NCI-H446 (cell line): ENCODE data around the gene TOR3A.
A peak's percentile ranks its signal among the peaks of the same experiment; 100 is the strongest.
"Not testable (repeated sequence)": the region's sequence is repeated elsewhere in the genome, so short reads cannot be mapped to it uniquely, and the experiment has no call there.

ENCODE experiments used
- DNase-seq, 2 experiments: peaks; one replicate each; lab custom pipeline; 2025; lab: John Stamatoyannopoulos, UW

TOR3A gene

DNA sequence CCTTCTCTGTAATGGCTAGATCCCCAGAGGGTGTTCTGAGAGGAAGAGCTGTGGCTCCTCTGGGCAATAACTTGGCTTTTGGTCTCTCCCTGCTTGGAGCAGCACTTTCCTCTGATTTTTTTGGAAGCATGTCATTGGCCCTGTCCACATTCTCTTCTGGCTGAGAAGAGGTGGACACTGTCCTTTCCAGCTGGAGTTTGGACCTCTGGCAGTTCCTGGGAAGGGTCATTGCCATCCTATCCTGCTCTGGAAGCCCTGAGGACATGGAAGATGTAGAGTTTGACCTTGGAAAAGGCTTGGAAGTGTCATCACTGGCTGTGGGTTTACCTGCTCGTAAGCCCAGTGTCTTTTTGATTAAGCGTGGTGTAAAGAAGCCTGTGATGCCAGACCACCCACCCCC, 26.8 kb downstream of the TOR3A start:
- no peak for DNase-seq

DNA sequence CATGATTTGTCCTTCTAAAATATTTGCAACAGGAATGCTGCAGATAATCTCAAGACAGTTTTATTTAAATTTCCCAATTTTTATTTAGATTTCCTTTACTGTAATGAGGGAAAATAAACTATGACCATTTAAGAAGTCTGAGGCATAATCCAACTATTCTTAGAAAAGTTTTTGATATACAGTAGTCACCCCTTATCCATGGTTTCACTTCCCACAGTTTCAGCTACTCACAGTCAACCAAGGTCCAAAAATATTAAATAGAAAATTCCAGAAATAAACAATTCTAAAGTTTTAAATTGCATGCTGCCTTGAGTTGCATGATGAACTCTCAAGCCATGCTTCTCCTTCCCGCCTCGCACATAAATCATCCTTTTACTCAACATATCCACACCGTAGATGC, 33.3 kb downstream of the TOR3A start:
- no peak for DNase-seq

DNA sequence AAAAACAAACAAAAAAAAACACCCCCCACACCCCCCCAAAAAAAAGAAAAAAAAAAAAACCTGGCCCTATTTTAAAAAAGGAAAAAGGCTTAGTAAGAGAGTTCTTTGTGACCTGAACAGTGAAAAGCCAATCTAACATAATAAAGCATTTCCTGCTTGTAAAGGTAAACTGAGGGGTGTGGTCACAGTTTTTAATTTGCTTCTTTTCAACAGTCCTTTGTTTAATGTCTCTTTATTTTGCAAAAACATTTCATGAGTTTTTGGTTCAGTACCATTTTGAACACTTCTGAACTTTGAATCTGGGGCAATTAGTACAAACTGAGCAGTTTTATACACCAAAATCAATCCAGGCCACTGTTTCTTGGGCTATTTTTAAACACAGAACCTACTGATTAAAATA, 37.6 kb downstream of the TOR3A start:
- no peak for DNase-seq

DNA sequence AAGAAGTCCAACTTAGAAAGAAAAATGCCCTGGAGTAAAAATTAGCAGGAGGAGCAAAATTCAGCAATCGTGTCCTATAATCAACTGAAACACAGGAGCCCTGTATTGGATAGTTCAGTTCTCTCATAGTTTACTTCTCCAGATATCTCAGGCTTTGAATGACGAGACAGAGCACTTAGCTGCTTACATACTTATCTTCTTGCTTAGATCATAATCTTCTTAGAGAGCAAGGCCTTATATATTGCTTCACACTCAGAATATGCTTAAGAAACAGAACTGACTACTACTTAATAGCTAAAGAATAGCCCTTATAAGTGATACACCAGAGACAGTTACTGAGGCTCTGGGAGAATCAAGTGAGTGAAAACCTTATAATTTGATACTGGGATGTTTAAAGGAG, 38.9 kb downstream of the TOR3A start:
- DNase-seq: no peak

DNA sequence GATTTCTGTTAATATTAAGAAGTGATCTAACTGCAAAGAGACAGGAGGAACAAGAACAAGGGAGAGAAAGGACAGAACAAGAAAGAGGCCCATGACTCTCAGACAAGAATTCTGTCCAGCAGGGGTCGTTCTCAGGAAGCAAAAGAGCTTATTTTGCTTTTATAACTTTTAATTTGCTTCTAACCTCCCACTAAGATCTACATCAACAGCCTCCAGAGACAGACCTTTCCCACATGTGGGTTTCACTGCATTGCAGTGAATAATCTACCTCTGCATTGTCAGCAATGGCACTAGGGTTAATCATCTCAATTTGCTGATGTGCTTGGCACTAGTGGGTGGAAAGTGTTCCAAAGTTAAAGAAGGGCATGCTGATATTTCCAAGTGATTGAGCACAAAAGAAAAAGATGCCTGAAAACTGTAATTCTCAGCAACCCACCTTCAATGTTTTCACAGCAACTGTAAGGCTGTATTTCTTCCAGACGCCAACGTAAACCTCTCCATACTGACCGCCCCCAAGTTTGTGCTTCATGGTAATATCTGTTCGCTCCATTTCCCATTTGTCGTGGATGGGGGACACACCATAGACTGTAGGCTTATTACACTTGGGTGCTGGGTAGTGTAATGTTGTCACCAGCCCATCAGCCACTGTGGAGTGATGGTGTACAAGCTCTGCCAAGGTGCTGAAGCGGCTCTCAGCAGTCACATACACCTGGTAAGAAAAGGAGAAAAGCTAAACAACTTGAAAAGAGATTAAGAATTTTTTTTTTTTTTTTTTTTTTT, 39.5 kb downstream of the TOR3A start:
- DNase-seq: peak in 1 of 2 experiments; percentile 5

DNA sequence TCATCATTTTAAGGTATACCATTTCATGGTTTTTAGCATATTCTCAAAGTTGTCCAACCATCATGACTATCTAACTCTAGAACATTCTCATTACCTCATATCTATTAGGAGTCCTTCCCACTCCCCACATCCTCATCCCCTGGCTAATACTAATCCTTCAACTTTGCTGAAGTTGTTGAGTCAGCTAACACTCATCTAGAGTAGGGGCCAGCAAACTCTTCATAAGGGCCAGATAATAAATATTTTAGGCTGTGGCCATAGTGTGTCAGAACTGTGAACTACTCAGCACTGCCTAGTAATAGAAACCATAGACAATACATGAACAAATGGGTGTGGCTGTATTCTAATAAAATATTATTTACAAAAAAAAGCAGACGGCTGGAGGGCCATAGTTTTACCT, 43.0 kb downstream of the TOR3A start:
- no peak for DNase-seq

DNA sequence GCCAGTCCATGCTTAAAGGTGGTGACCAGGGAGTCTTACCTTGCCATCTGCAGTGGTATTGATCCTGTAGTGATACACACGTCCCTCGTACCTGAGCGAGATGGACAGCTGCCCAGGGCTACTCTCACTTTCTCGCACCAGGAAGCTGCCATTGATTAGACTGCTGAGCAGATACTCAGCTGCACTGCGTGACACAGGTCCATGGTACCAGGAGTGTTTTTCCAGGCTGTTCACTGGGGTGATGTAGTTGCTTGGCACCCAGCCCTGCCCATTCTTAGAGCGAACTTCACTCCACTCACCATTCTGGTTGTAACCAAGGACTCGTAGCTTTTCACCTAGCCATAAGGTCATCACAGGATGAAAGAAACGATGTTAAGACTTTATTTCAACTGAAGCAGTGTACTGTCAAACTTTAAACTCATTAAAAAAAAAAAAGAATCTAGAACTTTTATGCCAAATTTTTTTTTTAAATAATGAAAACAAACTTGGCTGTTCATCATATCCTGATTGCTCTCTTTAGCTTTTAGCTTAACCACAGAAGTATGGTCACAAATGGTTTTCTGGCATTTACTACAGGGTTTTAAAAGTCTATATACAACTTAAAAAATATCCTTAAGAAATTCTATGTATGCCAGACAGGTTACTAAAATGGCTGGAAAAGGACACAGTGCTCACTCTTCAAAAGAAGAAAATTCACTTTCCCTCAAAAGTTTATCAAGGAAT, 44.6 kb downstream of the TOR3A start:
- no peak for DNase-seq

DNA sequence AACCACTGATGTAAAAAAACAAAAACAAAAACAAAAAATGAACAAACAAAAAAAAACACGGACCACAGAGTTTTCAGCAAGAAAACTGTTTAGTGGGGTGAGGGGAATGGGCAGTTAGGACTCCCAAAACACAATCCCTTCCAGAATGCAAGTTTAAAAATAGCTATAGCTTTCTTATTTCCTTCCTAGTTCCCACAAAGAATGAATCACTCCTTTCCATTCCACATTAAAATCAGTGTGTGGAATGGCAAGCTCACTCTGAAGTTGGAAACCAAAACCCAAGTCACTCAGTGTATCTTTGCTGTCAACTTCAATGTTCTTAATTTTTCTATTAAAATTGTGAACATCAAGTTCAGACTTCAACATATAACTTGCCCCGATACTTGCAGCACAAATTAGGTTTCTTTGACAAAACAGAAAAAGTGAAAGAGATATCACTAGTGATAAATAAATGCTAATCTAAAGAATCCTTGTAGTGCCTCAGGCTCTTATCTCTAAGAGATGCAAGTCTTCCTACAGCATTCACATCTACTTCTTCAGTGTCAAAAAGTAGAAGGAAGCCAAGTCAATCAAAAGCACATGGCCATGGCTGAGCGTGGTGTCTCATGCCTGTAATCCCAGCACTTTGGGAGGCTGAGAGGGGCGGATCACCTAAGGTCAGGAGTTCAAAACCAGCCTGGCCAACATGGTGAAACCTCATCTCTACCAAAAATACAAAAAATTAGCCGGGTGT, 45.5 kb downstream of the TOR3A start:
- no peak for DNase-seq

DNA sequence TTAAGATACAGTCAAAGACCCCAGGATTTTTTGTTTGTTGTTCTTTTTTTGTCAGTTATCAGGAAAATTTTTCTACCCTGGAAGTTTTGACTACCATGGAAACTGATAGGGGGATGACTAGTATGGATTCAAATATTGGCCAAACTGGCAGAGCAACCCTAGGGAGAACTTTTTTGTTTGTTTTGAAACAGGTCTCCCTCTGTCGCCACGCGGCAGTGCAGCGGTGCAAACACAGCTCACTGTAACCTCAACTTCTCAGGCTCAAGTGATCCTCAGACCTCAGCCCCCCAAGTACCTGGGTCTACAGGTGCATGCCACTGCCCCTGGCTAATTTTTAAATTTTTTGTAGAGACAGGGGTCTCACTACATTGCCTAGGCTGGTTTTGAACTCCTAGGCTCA, 46.6 kb downstream of the TOR3A start:
- no peak for DNase-seq

DNA sequence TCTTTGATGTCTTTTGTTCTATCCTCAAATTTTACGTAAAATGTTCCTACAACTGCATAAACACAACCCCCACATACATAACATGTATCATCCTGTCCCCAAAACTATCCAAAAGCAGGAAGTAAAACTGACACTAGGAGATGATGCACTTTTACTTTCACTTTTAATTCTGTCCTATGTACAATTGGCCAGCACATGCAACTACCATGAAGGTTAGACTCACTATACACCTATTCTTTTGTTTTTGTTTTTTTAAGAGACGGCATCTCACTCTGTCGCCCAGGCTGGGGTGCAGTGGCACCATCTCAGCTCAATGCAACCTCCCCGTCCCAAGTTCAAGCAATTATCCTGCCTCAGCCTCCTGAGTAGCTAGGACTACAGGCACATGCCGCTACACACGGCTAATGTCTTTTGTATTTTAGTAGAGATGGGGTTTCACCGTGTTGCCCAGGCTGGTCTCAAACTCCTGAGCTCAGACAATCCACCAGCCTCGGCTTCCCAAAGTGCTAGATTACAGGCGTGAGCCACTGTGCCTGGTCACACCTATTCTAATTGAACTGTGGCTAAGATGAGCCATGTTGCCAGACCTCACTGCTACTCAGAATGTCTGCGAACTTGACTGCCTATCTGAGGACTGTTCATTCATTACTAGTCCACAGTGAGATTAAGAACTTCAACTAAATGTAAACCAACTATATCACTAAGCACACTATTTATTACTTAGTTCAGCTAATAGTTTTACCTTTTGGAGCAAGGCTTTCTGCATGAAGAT, 48.0 kb downstream of the TOR3A start:
- no peak for DNase-seq

DNA sequence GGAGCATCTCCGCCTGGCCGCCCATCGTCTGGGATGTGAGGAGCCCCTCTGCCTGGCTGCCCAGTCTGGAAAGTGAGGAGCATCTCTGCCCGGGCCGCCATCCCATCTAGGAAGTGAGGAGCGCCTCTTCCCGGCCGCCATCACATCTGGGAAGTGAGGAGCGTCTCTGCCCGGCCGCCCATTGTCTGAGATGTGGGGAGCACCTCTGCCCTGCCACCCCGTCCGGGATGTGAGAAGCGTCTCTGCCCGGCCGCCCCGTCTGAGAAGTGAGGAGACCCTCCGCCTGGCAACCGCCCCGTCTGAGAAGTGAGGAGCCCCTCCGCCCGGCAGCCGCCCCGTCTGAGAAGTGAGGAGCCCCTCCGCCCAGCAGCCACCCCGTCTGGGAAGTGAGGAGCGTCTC, 53.3 kb downstream of the TOR3A start:
- not testable (repeated sequence) for DNase-seq

DNA sequence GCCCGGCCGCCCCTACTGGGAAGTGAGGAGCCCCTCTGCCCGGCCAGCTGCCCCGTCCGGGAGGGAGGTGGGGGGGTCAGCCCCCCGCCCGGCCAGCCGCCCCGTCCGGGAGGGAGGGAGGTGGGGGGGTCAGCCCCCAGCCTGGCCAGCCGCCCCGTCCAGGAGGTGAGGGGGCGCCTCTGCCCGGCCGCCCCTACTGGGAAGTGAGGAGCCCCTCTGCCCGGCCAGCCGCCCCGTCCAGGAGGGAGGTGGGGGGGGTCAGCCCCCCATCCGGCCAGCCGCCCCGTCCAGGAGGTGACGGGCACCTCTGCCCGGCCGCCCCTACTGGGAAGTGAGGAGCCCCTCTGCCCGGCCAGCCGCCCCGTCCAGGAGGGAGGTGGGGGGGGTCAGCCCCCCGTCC, 53.8 kb downstream of the TOR3A start:
- not testable (repeated sequence) for DNase-seq

DNA sequence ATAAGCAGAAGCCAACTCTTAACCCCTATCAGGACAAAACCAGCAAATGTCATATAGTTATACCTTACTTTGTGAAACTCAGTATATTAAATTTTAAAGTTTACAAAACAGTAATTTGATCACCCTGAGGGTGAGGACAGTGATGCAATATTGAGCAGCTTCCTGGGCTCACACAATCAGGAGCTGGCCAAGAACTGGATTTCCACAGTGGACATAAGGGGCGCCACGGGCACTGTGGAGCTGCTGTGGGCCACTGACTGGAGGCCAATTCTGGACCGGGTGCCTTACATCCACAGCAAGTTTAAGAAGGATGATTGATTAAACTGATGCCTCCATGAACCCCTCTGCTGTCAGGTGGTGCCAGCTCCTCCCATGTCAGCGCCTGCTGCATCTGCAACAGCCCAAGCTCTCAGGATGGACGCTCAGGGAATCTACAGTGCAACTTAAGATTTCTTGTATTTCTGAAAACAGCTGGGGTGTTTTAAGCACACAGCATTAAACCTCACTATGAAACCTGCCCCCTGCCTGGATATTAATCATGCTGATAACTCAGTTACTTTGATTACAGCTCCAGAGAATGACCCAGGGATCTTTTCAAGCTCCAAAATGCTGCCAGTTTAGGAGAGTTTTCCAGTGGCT, 55.9 kb downstream of the TOR3A start:
- no peak for DNase-seq

DNA sequence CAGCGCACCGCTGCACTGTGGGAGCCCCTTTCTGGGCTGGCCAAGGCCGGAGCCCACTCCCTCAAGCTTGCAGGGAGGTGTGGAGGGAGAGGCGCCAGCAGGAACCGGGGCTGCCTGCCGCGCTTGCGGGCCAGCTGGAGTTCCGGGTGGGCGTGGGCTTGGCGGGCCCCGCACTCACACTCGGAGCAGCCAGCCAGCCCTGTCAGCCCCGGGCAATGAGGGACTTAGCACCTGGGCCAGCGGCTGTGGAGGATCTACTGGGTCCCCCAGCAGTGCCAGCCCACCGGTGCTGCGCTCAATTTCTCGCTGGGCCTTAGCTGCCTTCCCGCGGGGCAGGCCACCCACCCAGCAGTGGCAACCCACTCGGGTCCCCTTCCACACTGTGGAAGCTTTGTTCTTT, 56.9 kb downstream of the TOR3A start:
- DNase-seq: not testable (repeated sequence)

DNA sequence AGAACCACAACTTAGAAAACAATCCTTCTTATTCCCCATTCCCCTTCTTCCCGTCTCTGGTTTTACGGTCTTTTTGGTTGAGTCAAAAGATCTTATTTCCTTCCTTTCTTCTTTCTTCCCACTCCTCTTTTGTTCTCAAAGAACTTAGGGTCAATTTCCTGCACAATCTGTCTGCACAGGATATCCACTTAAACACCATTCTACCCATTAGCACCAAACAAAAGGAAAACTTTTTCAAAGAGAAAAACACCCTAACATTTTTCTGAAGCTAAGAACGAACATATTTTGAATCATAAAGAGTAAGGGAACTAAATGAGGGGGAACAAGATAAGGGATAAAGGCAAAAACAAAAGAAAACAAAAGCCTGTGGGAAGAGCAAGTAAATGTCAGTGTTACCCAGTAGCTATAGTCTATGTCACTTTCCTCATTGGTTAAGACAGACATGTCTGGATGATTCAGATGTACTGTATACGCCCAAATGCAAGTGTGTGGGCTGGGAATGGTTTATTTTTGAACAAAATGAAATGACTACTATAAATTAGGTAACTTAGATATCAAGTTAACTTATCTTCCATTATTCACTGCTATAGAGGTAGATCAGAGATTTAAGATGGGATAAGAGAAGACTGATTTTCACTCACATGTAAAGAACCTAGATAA, 59.9 kb downstream of the TOR3A start:
- DNase-seq: no peak

DNA sequence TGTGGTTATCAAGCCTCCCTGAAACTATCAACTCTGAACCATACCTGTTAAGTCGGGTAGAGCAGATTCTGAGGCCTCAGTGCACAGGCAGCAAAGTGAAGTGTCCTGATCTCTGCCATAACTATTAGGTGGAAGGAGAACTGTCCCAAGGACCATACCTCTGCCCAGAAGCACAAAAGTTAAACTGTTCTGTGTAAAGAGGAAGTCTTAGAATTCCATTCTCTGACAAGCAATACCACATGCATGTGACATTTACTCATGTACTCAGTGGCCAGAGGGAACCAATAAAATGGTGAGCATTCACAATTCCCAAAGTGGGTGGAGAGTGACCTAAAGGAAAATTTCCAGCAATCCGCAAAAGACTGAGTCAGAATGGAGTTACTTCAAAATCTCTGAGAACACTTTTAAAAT, 61.0 kb downstream of the TOR3A start:
- no peak for DNase-seq

DNA sequence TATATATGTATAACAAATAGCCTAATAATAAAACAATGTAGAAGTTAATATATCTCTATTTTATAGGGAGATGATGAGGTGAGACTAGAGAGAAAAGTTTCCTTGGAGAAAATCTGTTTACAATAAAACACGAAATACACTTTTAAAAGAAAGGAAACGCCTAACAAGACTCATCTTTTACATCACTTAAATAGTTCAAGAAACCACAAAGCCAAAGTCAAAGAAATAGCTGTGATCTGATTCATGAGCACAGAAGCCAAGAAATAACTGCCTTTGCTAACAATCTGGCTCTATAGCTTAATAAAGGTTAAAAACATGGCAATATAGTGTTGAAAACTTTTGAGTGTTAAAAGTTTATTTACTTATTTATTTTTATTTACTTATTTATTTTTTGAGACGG, 61.5 kb downstream of the TOR3A start:
- DNase-seq: no peak

DNA sequence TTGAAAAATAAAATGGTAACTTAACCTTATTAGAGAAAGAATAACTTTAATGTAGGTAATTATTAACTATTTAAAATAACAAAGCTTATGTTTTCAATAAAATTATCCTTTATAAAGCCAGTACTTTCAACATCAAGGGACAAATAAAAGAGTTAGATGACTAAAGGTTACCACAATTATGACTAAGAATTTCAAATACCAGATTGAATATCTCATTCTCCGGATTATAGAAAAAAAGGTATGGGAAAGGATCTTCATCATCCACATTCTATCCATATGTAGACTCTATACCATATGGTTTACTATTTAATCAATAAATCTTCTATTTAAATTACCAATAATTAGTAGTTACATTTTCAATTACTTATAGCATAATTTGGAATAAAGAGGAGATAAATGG, 62.8 kb downstream of the TOR3A start:
- DNase-seq: no peak

DNA sequence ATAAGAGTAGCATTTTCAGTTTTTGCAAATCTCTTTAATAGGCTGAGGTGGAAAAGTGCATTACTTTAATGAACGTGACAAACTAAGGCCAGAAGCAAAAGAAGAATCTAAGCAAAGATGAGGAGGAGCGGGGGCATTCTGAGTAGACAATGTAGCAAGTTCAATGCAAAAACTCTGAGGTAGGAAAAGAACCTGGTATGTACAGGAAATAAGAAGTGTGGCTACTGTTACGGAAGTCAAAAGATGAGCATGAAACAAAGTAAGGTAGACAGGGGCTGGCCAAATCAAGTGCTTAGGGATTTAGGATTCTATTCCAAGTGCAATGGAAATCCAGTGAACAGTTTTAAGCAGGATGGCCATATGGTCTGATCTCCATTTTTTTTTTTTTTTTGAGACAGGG, 63.7 kb downstream of the TOR3A start:
- DNase-seq: no peak
